Upper lobe of left lung (tissue), 6 donors: ENCODE results near the gene ARHGEF38. TPM values are rescaled to one million over a fixed set of nuclear protein-coding genes. Genes with fewer than 3 reads are reported as not detected.

ENCODE experiments used
- ATAC-seq, 2 donors: fragments of 200-7000 bp; cut with Tn5 transposase; one replicate each; pipeline ENCODE4 v1.9.1; 2022; ENCODE audit warnings: mild to moderate bottlenecking in 2 of 2, moderate library complexity in 2 of 2; ENCODE audit not compliant: low FRiP score in 2 of 2
- DNase-seq, 2 donors: peaks; one replicate each; pipeline ENCODE4 v3.0.0-alpha.2; 2019 to 2020
- H3K27ac ChIP-seq, 4 donors: fragments of 200-600 bp; sonication (generic); one replicate each; pipeline ENCODE4 v1.5.1; 2016 to 2019
- H3K27me3 ChIP-seq, 4 donors: fragments of 200-600 bp; sonication (generic); one replicate each; pipeline ENCODE4 v1.5.1; 2017 to 2019
- H3K36me3 ChIP-seq, 4 donors: fragments of 200-600 bp; sonication (generic); one replicate each; pipeline ENCODE4 v1.5.1; 2016 to 2019
- H3K4me1 ChIP-seq, 4 donors: fragments of 200-600 bp; sonication (generic); one replicate each; pipeline ENCODE4 v1.5.1; 2018 to 2019
- H3K4me3 ChIP-seq, 4 donors: fragments of 200-600 bp; sonication (generic); one replicate each; pipeline ENCODE4 v1.5.1; 2017 to 2019; ENCODE audit warnings: mild to moderate bottlenecking in 2 of 4, moderate library complexity in 1 of 4
- H3K9me3 ChIP-seq, 4 donors: fragments of 200-600 bp; sonication (generic); one replicate each; pipeline ENCODE4 v1.5.1; 2018 to 2019
- CTCF ChIP-seq, 6 experiments: fragments of 450-650 bp in 4 of 6; fragments of 200-600 bp in 2 of 6; sonication (generic) in 2 of 6; IDR thresholded peaks; one replicate each; pipeline ENCODE4 v1.5.1; 2016 to 2019; ENCODE audit warnings: antibody characterized with exemption in 6 of 6
- EP300 ChIP-seq, 4 donors: sonication (generic); formaldehyde crosslinking; IDR thresholded peaks; one replicate each; pipeline ENCODE4 v1.5.1; 2017; ENCODE audit warnings: antibody characterized with exemption in 4 of 4, control low read depth in 2 of 4
- POLR2A ChIP-seq, 4 donors: fragments of 450-650 bp; IDR thresholded peaks; one replicate each; pipeline ENCODE4 v1.5.1; 2016 to 2017; ENCODE audit warnings: antibody characterized with exemption in 4 of 4, mild to moderate bottlenecking in 2 of 4
- POLR2AphosphoS5 ChIP-seq, 2 donors: sonication (generic); formaldehyde crosslinking; IDR thresholded peaks; one replicate each; pipeline ENCODE4 v1.5.1; 2017; ENCODE audit warnings: antibody characterized with exemption in 2 of 2
- WGBS, 2 donors: methylation state at CpG; one replicate each; pipeline ENCODE4 v1.1.5; 2017 to 2018; 5-methylcytosine and 5-hydroxymethylcytosine counted together
- total RNA-seq, 6 donors: library from RNA; depleted of rRNA in 4 of 6; stranded (reverse); fragments of >200 nt in 4 of 6; gene quantifications; one replicate each; pipeline versions ENCODE4 v1.1.0 to v1.2.1, GENCODE V29; 2016 to 2021
- donor health status: DM: no; HTN: no; CAD: no; lungs with moderate emphysema.
- donor health status: DM: no; HTN: yes; CAD: no; lungs with severe emphysema.

The ARHGEF38 gene
- total RNA-seq, 6 donors from 2014 or later, result 5.9 to 35.4 (median 19.6) TPM

DNA sequence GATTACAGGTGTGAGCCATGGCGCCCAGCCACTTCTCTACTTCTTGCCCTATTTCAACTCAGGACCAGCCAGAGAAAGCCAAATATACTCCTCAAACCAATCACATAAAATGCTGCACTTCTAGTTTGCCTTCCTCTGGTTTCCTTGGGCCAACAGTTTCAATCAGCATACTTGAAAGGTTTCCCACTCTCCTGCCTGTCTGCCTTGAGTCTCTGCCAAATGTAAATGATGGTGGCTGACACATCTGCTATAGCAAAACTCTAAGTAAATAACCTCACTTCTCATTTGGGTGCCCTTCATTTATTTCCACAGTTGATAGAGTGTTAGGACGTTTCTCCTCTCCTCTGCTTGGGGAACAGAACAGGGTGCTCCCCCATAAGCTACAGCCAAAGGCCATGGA, 42.2 kb upstream of the ARHGEF38 start:
- no peaks in the 10 kb centered on the region for H3K27me3 ChIP-seq
- ATAC-seq (no peak), DNase-seq (no peak)
- WGBS, 2 donors, result 46 to 73% methylated on average over 2 of the region's 2 CpGs
- H3K4me3 ChIP-seq, result no peak overlapping the region
- H3K9me3 ChIP-seq, result no peaks in the 10 kb centered on the region
- no peaks in the 10 kb centered on the region for H3K4me1 ChIP-seq
- TF ChIP-seq CTCF (IDR thresholded peaks at IDR 0.05) (no peak), POLR2A (IDR thresholded peaks at IDR 0.05) (no peak), EP300 (IDR thresholded peaks at IDR 0.05) (no peak), POLR2AphosphoS5 (IDR thresholded peaks at IDR 0.05) (no peak)
- H3K27ac ChIP-seq, result no peak overlapping the region
- H3K36me3 ChIP-seq, result no peaks in the 10 kb centered on the region

GRCh38 chr4:105520819-105521790, 31.3 kb upstream of the ARHGEF38 start:
- TF ChIP-seq POLR2AphosphoS5 (IDR thresholded peaks at IDR 0.05) (no peak), EP300 (IDR thresholded peaks at IDR 0.05) (no peak), POLR2A (IDR thresholded peaks at IDR 0.05) (no peak), CTCF (IDR thresholded peaks at IDR 0.05) (peak; percentile 21 to 67 (median 46))
- H3K27ac ChIP-seq, result no peak overlapping the region
- DNase-seq (no peak), ATAC-seq (peak in 1 of 2 donors; percentile 72)
- H3K36me3 ChIP-seq, result no peaks in the 10 kb centered on the region
- H3K27me3 ChIP-seq, result no peaks in the 10 kb centered on the region
- H3K4me3 ChIP-seq, result no peak overlapping the region
- H3K4me1 ChIP-seq, result peaks cover 0 to 3% (median 0%) of the 10 kb centered on the region in 4 donors
- 12 to 31% methylated on average over 3 of the region's 3 CpGs for WGBS, 2 donors
- H3K9me3 ChIP-seq, result no peaks in the 10 kb centered on the region

DNA sequence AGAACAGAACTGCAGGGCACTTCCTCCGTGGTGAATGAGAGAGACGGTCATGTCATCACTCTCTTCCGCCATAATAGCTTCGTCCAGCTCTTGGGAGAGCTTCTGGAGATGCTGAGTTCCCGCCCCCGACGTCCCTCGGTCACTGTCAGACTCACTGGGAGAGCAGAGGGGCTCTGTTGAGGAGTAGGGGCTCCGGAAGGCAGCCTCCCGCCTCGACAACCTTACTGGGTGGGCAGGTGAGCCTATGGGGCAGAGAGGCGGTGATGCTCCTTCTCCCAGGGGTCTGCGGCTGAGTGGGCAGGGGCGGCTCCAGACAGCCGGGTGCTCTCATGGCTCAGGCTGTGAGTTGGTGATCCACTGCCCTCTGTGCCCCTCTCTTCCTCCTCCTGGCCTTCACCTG, 25.8 kb upstream of the ARHGEF38 start:
- peak in 1 of 2 donors; percentile 16 for DNase-seq
- H3K9me3 ChIP-seq, result no peaks in the 10 kb centered on the region
- WGBS, 2 donors, result 90% methylated on average over 2 to 15 of the region's 15 CpGs
- no peak for TF ChIP-seq EP300 (IDR thresholded peaks at IDR 0.05)
- H3K27ac ChIP-seq, result no peak overlapping the region
- H3K27me3 ChIP-seq, result no peaks in the 10 kb centered on the region
- no peak overlapping the region for H3K4me3 ChIP-seq
- no peaks in the 10 kb centered on the region for H3K36me3 ChIP-seq
- peak; percentile 10 to 34 for ATAC-seq
- no peaks in the 10 kb centered on the region for H3K4me1 ChIP-seq

DNA sequence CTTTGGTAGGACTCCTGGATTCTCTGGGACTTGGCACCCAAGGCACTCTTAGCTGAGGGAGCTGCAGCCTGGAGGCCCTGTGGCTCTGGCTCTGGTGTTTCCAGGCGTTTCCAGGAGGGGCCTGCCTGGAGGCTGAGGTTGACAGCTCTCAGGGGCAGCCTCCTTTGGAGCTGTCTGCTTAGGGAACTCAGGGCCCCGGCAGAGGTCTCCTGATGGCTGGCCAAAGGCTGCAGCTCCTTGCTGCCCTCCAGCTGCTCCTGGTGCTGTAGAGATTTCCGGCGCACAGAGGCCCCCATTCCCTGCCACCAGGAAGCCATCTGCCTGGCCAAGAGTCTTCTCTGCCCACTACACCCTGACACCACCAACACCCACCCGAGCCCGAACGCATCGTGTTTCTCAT, 25.3 kb upstream of the ARHGEF38 start:
- peak in 1 of 2 donors; percentile 8 for ATAC-seq
- no peaks in the 10 kb centered on the region for H3K36me3 ChIP-seq

More for the DNA sequence above, 25.3 kb upstream of the ARHGEF38 start:
- Histone ChIP-seq H3K27ac (no peak overlapping the region), H3K27me3 (no peaks in the 10 kb centered on the region), H3K4me1 (no peaks in the 10 kb centered on the region), H3K4me3 (no peak overlapping the region), H3K9me3 (no peaks in the 10 kb centered on the region)
- TF ChIP-seq EP300 (IDR thresholded peaks at IDR 0.05), result no peak
- TF ChIP-seq POLR2AphosphoS5 (IDR thresholded peaks at IDR 0.05), result no peak
- no peak for TF ChIP-seq POLR2A (IDR thresholded peaks at IDR 0.05)
- no peak for TF ChIP-seq CTCF (IDR thresholded peaks at IDR 0.05)
- WGBS, 2 donors, result 91 to 99% methylated on average over 6 to 8 of the region's 8 CpGs
- peak in 1 of 2 donors; percentile 31 for DNase-seq
